ENCODE measurements around the gene INAVA.

Gene INAVA

GRCh38 chr1:200894712-200895442 is at the start of gene INAVA:
INAVA (plus strand) TSS chr1:200894900; CDS start chr1:200898401, 3,501 bp downstream.
- peak; percentile 96 for DNase-seq (ENCODE audit: low spot score)
- CTCF ChIA-PET = interaction anchor here (0.6 to 1.9 kb wide), 14 partner anchors 14 to 336 kb away, joined by 3 to 7 read pairs (median 3); no protein-coding TSS in a partner anchor
- POLR2A ChIA-PET (ENCODE audit: low non-redundant PET) = interaction anchor here (0.5 to 1.0 kb wide), 5 partner anchors 23 to 191 kb away, joined by 3 to 4 read pairs (median 3); no protein-coding TSS in a partner anchor
- H3K27ac ChIP-seq = peak within 1 kb of the TSS; percentile 96
- TF ChIP-seq, protein P1, sequence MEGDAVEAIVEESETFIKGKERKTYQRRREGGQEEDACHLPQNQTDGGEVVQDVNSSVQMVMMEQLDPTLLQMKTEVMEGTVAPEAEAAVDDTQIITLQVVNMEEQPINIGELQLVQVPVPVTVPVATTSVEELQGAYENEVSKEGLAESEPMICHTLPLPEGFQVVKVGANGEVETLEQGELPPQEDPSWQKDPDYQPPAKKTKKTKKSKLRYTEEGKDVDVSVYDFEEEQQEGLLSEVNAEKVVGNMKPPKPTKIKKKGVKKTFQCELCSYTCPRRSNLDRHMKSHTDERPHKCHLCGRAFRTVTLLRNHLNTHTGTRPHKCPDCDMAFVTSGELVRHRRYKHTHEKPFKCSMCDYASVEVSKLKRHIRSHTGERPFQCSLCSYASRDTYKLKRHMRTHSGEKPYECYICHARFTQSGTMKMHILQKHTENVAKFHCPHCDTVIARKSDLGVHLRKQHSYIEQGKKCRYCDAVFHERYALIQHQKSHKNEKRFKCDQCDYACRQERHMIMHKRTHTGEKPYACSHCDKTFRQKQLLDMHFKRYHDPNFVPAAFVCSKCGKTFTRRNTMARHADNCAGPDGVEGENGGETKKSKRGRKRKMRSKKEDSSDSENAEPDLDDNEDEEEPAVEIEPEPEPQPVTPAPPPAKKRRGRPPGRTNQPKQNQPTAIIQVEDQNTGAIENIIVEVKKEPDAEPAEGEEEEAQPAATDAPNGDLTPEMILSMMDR (conservative IDR thresholded peaks at IDR 0.05; ENCODE audit: low read depth) = no peak; the same call in 1 of the 2 replicates

GRCh38 chr1:200845360-200845759 is 49.3 kb upstream of the INAVA start:
- ChIA-PET CTCF (interaction anchor here (0.5 to 1.0 kb wide), 3 partner anchors 12 to 223 kb away, joined by 4 to 5 read pairs (median 4); no protein-coding TSS in a partner anchor), POLR2A (ENCODE audit: low non-redundant PET) (no interaction called here)
- TF ChIP-seq, protein P1 (conservative IDR thresholded peaks at IDR 0.05; ENCODE audit: low read depth) = no peak
- no peak overlapping the region for H3K27ac ChIP-seq
- DNase-seq (ENCODE audit: low spot score) = no peak

DNA sequence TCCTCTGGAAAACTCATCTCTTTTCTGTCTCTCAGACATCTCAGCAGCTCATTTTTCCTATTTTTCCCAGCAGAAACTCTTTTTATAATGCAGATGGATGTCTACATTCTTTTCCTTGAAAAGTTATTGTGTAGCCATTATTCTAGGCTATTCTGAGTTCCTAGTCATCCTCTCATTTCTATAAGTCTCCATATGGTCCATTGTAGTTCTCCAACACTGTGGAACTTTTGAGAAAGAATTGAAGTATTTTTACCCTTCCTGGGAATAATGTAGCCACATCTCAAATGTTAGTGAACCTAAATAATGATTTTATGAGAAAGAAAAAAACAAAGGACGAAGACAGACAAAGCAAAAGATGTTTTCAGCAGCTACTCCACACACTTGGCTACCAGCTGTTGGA is 48.3 kb upstream of the INAVA start:
- ChIA-PET CTCF (interaction anchor here (0.6 to 1.0 kb wide), 2 partner anchors 11 to 117 kb away, joined by 4 to 6 read pairs; no protein-coding TSS in a partner anchor), POLR2A (ENCODE audit: low non-redundant PET) (no interaction called here)
- TF ChIP-seq, protein P1 (conservative IDR thresholded peaks at IDR 0.05; ENCODE audit: low read depth) = no peak
- H3K27ac ChIP-seq = no peak overlapping the region
- DNase-seq (ENCODE audit: low spot score) = no peak

GRCh38 chr1:200849430-200849829 is 45.3 kb upstream of the INAVA start:
- CTCF ChIA-PET = interaction anchor here (0.7 kb wide), 1 partner anchor 78 kb away, joined by 4 read pairs; no protein-coding TSS in a partner anchor

DNA sequence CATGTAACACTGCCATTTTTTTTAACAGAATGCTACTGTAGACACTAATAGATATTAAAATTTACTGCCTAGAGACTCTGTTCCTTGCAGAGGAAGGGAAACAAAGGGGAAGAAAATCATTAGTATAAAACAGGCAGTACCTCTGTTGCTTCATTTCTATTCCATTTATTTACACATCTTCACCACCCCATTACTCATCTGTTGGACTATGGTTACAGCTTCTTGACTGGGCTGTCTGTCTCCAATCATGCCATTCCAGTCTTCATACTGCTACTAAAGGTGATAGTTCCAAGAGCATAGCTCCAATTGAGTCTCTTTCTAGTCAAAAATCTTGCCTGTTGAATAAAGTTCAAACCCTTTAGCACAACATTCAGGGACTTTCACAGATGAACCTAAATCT is 44.1 kb upstream of the INAVA start:
- no peak for DNase-seq (ENCODE audit: low spot score)
- ChIA-PET POLR2A (ENCODE audit: low non-redundant PET) (no interaction called here), CTCF (interaction anchor here (0.7 kb wide), 1 partner anchor 292 kb away, joined by 3 read pairs; no protein-coding TSS in a partner anchor)
- TF ChIP-seq, protein P1 (conservative IDR thresholded peaks at IDR 0.05; ENCODE audit: low read depth) = no peak
- no peak overlapping the region for H3K27ac ChIP-seq

More at GRCh38 chr1:200849430-200849829, 45.3 kb upstream of the INAVA start:
- no peak overlapping the region for H3K27ac ChIP-seq
- POLR2A ChIA-PET (ENCODE audit: low non-redundant PET) = no interaction called here
- no peak for DNase-seq (ENCODE audit: low spot score)
- TF ChIP-seq, protein P1 (conservative IDR thresholded peaks at IDR 0.05; ENCODE audit: low read depth) = no peak

DNA sequence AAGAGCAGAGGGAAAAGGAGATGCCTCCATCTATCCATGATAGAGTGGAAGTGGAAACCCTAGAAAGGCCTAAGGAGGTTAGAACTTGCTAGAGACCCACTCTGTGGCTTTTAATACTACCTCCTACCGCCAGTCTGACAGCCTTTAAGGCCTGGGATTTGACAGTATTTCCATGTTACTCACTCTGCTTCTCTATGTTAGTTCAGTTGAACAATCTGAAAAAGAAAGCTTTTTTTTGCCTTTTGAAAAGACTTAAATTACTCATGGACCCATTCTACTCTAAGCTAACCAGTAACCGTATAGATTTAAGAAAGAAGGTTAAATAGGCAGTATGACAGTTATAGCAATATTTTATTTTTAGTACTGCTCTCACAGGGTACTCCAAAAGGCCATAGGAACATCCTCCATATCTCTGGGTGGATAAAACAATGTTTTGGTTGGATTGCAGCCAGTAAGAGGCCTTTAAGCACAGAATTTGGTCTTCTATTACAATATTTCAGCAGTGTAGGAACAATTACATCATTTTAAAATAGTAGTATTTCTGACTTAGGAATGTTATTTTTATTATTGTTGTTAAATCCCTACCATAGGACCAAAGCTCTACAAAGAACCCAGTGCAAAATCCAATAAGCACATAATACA is 37.9 kb upstream of the INAVA start:
- CTCF ChIA-PET = interaction anchor here (0.8 kb wide), 1 partner anchor 11 kb away, joined by 4 read pairs; no protein-coding TSS in a partner anchor
- no peak overlapping the region for H3K27ac ChIP-seq
- TF ChIP-seq, protein P1 (conservative IDR thresholded peaks at IDR 0.05; ENCODE audit: low read depth) = no peak
- POLR2A ChIA-PET (ENCODE audit: low non-redundant PET) = interaction anchor here (0.6 kb wide), 1 partner anchor 261 kb away, joined by 3 read pairs; no protein-coding TSS in a partner anchor
- no peak for DNase-seq (ENCODE audit: low spot score)

Measured in RWPE1 (cell line).